ENCODE results near the gene ARHGAP35.

ARHGAP35 gene

GRCh38 chr19:46906221-46906620 is 45.4 kb downstream of the ARHGAP35 start:
- DNase-seq, result no peak

GRCh38 chr19:46907880-46908279 is 47.1 kb downstream of the ARHGAP35 start:
- no peak for DNase-seq

- no peak for DNase-seq
These were observed 48.6 kb downstream of the ARHGAP35 start for GRCh38 chr19:46909356-46909755.

Data from stimulated activated CD4-positive, alpha-beta T cell treated with anti-CD3 and anti-CD28 coated beads, Interleukin-4, amount 100 ng/mL, for 4 hours (primary cell).